H9 (cell line): Measurements from ENCODE around the gene SGSM2. TPM values are rescaled to one million over a fixed set of nuclear protein-coding genes. Genes with fewer than 3 reads are reported as not detected.

Experiments
- DNase-seq: peaks from one replicate; pipeline ENCODE4 v3.0.0-alpha.2; 2017
- H2AFZ ChIP-seq: one replicate; pipeline ENCODE4 v1.6.1; 2013; ENCODE audit warnings: mild to moderate bottlenecking, low read length, control low read depth, moderate library complexity
- H2AK5ac ChIP-seq: 2 replicates; pipeline ENCODE4 v1.6.1; 2013; ENCODE audit warnings: low read length, control low read depth, mixed read lengths; ENCODE audit not compliant: insufficient read length
- H2BK120ac ChIP-seq: one replicate; pipeline ENCODE4 v1.6.1; 2013; ENCODE audit warnings: low read depth, mild to moderate bottlenecking, low read length, control low read depth, inconsistent platforms; ENCODE audit not compliant: poor library complexity, severe bottlenecking
- H2BK12ac ChIP-seq: 2 replicates; pipeline ENCODE4 v1.6.1; 2013; ENCODE audit warnings: low read length, control low read depth, mixed read lengths, low read depth; ENCODE audit not compliant: insufficient read length
- H2BK15ac ChIP-seq: 2 replicates; pipeline ENCODE4 v1.6.1; 2013; ENCODE audit warnings: low read depth, low read length, control low read depth
- H2BK20ac ChIP-seq: one replicate; pipeline ENCODE4 v1.6.1; 2013; ENCODE audit warnings: low read depth, mild to moderate bottlenecking, low read length, control low read depth, inconsistent platforms; ENCODE audit not compliant: poor library complexity, severe bottlenecking
- H2BK5ac ChIP-seq: 2 replicates; pipeline ENCODE4 v1.6.1; 2013; ENCODE audit warnings: low read length, control low read depth, mixed read lengths; ENCODE audit not compliant: insufficient read length
- H3K14ac ChIP-seq: 2 replicates; pipeline ENCODE4 v1.6.1; 2013; ENCODE audit warnings: low read length, control low read depth; ENCODE audit not compliant: insufficient read depth
- H3K18ac ChIP-seq: 2 replicates; pipeline ENCODE4 v1.6.1; 2013; ENCODE audit warnings: low read depth, mild to moderate bottlenecking, mixed read lengths, low read length, control low read depth; ENCODE audit not compliant: insufficient read length
- H3K23ac ChIP-seq: 2 replicates; pipeline ENCODE4 v1.6.1; 2013; ENCODE audit warnings: low read length, control low read depth, mixed read lengths, low read depth; ENCODE audit not compliant: insufficient read length
- H3K23me2 ChIP-seq: 2 replicates; pipeline ENCODE4 v1.6.1; 2013; ENCODE audit warnings: low read depth, mild to moderate bottlenecking, mixed read lengths, low read length, control low read depth; ENCODE audit not compliant: insufficient read length, poor library complexity, severe bottlenecking
- H3K27ac ChIP-seq: 2 replicates; pipeline ENCODE4 v1.5.1; 2013; ENCODE audit warnings: low read length, control low read depth, mixed read lengths, low read depth; ENCODE audit not compliant: insufficient read length
- H3K27me3 ChIP-seq: 2 replicates; pipeline ENCODE4 v1.6.1; 2013; ENCODE audit warnings: low read length, control low read depth, inconsistent platforms; ENCODE audit not compliant: insufficient read depth
- H3K4ac ChIP-seq: 2 replicates; pipeline ENCODE4 v1.6.1; 2013; ENCODE audit warnings: low read depth, mild to moderate bottlenecking, control low read depth, inconsistent platforms, low read length, moderate library complexity
- H3K4me1 ChIP-seq: 2 replicates; pipeline ENCODE4 v1.6.1; 2013; ENCODE audit warnings: low read length, control low read depth, inconsistent platforms; ENCODE audit not compliant: insufficient read depth
- H3K4me2 ChIP-seq: 2 replicates; pipeline ENCODE4 v1.6.1; 2013; ENCODE audit warnings: low read length, control low read depth, mixed read lengths; ENCODE audit not compliant: insufficient read length, insufficient read depth
- H3K56ac ChIP-seq: 2 replicates; pipeline ENCODE4 v1.6.1; 2013; ENCODE audit warnings: low read depth, mild to moderate bottlenecking, mixed read lengths, low read length, control low read depth; ENCODE audit not compliant: insufficient read length
- H3K79me1 ChIP-seq: 2 replicates; pipeline ENCODE4 v1.6.1; 2013; ENCODE audit warnings: low read depth, mild to moderate bottlenecking, moderate library complexity, low read length, control low read depth, inconsistent platforms; ENCODE audit not compliant: insufficient read depth, poor library complexity, severe bottlenecking
- H3K79me2 ChIP-seq: 2 replicates; pipeline ENCODE4 v1.6.1; 2013; ENCODE audit warnings: low read length, control low read depth, inconsistent platforms; ENCODE audit not compliant: insufficient read depth
- H3K9ac ChIP-seq: 2 replicates; pipeline ENCODE4 v1.6.1; 2013; ENCODE audit warnings: low read length, control low read depth, mixed read lengths; ENCODE audit not compliant: insufficient read length; ENCODE audit errors: extremely low read depth
- H3K9me3 ChIP-seq: one replicate; pipeline ENCODE4 v1.6.1; 2013; ENCODE audit warnings: low read depth, low read length, inconsistent platforms; ENCODE audit not compliant: control insufficient read depth
- H3T11ph ChIP-seq: one replicate; pipeline ENCODE4 v1.6.1; 2013; ENCODE audit warnings: mild to moderate bottlenecking, low read length, control low read depth, inconsistent platforms
- H4K20me1 ChIP-seq: one replicate; pipeline ENCODE4 v1.6.1; 2013; ENCODE audit not compliant: control insufficient read depth, insufficient read length, insufficient read depth
- H4K5ac ChIP-seq: 2 replicates; pipeline ENCODE4 v1.6.1; 2013; ENCODE audit warnings: low read depth, mild to moderate bottlenecking, mixed read lengths, low read length, control low read depth; ENCODE audit not compliant: insufficient read length
- H4K8ac ChIP-seq: replicated peaks from 2 replicates; pipeline ENCODE4 v1.6.1; 2013; ENCODE audit warnings: low read length, control low read depth, mixed read lengths, low read depth; ENCODE audit not compliant: insufficient read length
- H4K91ac ChIP-seq: 2 replicates; pipeline ENCODE4 v1.6.1; 2013; ENCODE audit warnings: low read depth, mild to moderate bottlenecking, moderate library complexity, mixed read lengths, low read length, control low read depth; ENCODE audit not compliant: insufficient read length
- H3K27ac Mint-ChIP-seq, 3 experiments: 2 replicates in 2 of 3; 3 replicates in 1 of 3; pipeline ENCODE4 v1.8.0; 2020 to 2021; ENCODE audit warnings: mixed read lengths in 3 of 3, mild to moderate bottlenecking in 1 of 3, moderate library complexity in 1 of 3
- H3K27me3 Mint-ChIP-seq: 2 replicates; pipeline ENCODE4 v1.8.0; 2021; ENCODE audit warnings: low read depth, mild to moderate bottlenecking, moderate library complexity, mixed read lengths
- H3K36me3 Mint-ChIP-seq, 3 experiments: 2 replicates in 2 of 3; 3 replicates in 1 of 3; pipeline ENCODE4 v1.8.0; 2020 to 2021; ENCODE audit warnings: low read depth in 3 of 3, mixed read lengths in 3 of 3; ENCODE audit not compliant: insufficient read depth in 1 of 3
- H3K4me1 Mint-ChIP-seq, 2 experiments: 2 replicates each; pipeline ENCODE4 v1.8.0; 2020; ENCODE audit warnings: mixed read lengths in 2 of 2
- H3K4me3 Mint-ChIP-seq, 2 experiments: 2 replicates in 1 of 2; 3 replicates in 1 of 2; pipeline ENCODE4 v1.8.0; 2020 to 2021; ENCODE audit warnings: mild to moderate bottlenecking in 2 of 2, mixed read lengths in 2 of 2, moderate library complexity in 1 of 2
- H3K9me3 Mint-ChIP-seq, 2 experiments: 2 replicates in 1 of 2; 3 replicates in 1 of 2; pipeline ENCODE4 v1.8.0; 2020; ENCODE audit warnings: mild to moderate bottlenecking in 2 of 2, mixed read lengths in 2 of 2, moderate library complexity in 1 of 2
- WGBS: extraction: QIAGEN DNeasy Blood & Tissue Kit; methylation state at CpG from one replicate; pipeline ENCODE4 v1.1.7; 2013; ENCODE audit warnings: missing lambda C conversion rate, low lambda C conversion rate, mixed read lengths; ENCODE audit not compliant: insufficient read length; ENCODE audit errors: extremely low coverage; 5-methylcytosine and 5-hydroxymethylcytosine counted together
- total RNA-seq: library from RNA; stranded (reverse); gene quantifications from 2 replicates; pipeline ENCODE4 v1.2.1, GENCODE V29; 2021
- TF ChIP-seq, protein P1 (sequence below): fragments of 200-600 bp; sonication (generic); conservative IDR thresholded peaks from 3 replicates; pipeline ENCODE4 v1.8.0; 2021; ENCODE audit warnings: antibody characterized with exemption, mild to moderate bottlenecking

The SGSM2 gene
- total RNA-seq, 1 experiment from 2014 or later: 45.6 TPM

DNA sequence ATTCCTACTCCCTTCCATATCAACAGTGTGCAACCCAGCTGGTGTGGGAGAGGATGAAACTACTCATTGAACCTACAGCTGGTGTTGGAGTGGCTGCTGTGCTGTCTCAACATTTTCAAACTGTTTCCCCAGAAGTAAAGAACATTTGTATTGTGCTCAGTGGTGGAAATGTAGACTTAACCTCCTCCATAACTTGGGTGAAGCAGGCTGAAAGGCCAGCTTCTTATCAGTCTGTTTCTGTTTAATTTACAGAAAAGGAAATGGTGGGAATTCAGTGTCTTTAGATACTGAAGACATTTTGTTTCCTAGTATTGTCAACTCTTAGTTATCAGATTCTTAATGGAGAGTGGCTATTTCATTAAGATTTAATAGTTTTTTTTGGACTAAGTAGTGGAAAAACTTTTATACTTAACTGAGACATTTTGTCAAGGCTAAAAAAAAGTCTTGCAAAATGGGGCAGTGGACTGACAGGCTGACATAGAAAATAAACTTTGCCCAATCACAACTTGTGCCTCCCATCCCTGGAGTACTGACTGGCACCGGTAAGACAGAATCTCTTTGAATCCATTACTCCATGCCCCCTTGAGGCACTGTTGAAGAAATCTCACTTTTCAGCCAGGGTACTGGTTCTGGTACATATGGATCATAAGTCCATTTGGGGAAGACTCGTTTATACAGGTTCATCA is 13.5 kb upstream of the SGSM2 start:
- no peak overlapping the region for H3K9ac ChIP-seq
- no peaks in the 10 kb centered on the region for H3K9me3 Mint-ChIP-seq
- no peaks in the 10 kb centered on the region for H3K4me1 ChIP-seq
- no peak overlapping the region for H3K14ac ChIP-seq
- H3K23me2 ChIP-seq: no peaks in the 10 kb centered on the region
- no peaks in the 10 kb centered on the region for H4K20me1 ChIP-seq
- no peak overlapping the region for H2AK5ac ChIP-seq
- no peak overlapping the region for H3K56ac ChIP-seq
- H3K27ac Mint-ChIP-seq: no peak overlapping the region
- DNase-seq: no peak
- H3K27me3 Mint-ChIP-seq: no peaks in the 10 kb centered on the region
- H3K23ac ChIP-seq: no peak overlapping the region
- no peaks in the 10 kb centered on the region for H3K79me2 ChIP-seq
- no peak overlapping the region for H4K91ac ChIP-seq
- no peak overlapping the region for H3K4ac ChIP-seq
- no peak overlapping the region for H3K18ac ChIP-seq
- H2BK15ac ChIP-seq: no peak overlapping the region
- H3K27me3 ChIP-seq: no peaks in the 10 kb centered on the region
- H2BK12ac ChIP-seq: no peak overlapping the region
- H2BK5ac ChIP-seq: no peak overlapping the region
- peaks cover 47 to 61% (median 60%) of the 10 kb centered on the region in 3 experiments for H3K36me3 Mint-ChIP-seq
- H3K4me3 Mint-ChIP-seq: no peak overlapping the region
- H3K4me2 ChIP-seq: no peak overlapping the region
- no CpG with 5 or more reads among the region's 2 CpGs for WGBS
- H3K27ac ChIP-seq: no peak overlapping the region
- TF ChIP-seq, protein P1, sequence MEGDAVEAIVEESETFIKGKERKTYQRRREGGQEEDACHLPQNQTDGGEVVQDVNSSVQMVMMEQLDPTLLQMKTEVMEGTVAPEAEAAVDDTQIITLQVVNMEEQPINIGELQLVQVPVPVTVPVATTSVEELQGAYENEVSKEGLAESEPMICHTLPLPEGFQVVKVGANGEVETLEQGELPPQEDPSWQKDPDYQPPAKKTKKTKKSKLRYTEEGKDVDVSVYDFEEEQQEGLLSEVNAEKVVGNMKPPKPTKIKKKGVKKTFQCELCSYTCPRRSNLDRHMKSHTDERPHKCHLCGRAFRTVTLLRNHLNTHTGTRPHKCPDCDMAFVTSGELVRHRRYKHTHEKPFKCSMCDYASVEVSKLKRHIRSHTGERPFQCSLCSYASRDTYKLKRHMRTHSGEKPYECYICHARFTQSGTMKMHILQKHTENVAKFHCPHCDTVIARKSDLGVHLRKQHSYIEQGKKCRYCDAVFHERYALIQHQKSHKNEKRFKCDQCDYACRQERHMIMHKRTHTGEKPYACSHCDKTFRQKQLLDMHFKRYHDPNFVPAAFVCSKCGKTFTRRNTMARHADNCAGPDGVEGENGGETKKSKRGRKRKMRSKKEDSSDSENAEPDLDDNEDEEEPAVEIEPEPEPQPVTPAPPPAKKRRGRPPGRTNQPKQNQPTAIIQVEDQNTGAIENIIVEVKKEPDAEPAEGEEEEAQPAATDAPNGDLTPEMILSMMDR: no peak
- no peak overlapping the region for H4K8ac ChIP-seq
- H4K5ac ChIP-seq: no peak overlapping the region
- no peaks in the 10 kb centered on the region for H3K4me1 Mint-ChIP-seq
- H3K79me1 ChIP-seq: peaks cover 4% of the 10 kb centered on the region
- no peaks in the 10 kb centered on the region for H3K9me3 ChIP-seq
- H2AFZ ChIP-seq: no peak overlapping the region
- no peak overlapping the region for H3T11ph ChIP-seq
- H2BK20ac ChIP-seq: no peak overlapping the region
- H2BK120ac ChIP-seq: no peak overlapping the region
